Activated CD8-positive, alpha-beta T cell treated with anti-CD3 and anti-CD28 coated beads for 36 hours (primary cell): ENCODE results near the gene ZNF334. TPM values are rescaled to one million over a fixed set of nuclear protein-coding genes. Genes with fewer than 3 reads are reported as not detected.

Source experiments
- ATAC-seq: fragments of 200-7000 bp; cut with Tn5 transposase; one replicate; pipeline ENCODE4 v1.10.0; 2021; ENCODE audit warnings: mild to moderate bottlenecking, moderate library complexity
- CTCF ChIA-PET: fragments of 350-600 bp; sonication (Branson Sonifier 250); formaldehyde crosslinking; loops from one replicate; lab custom pipeline; 2021; ENCODE audit warnings: antibody characterized with exemption; lab: Charles Lee
- POLR2A ChIA-PET: fragments of 350-600 bp; sonication (Branson Sonifier 250); formaldehyde crosslinking; loops from one replicate; lab custom pipeline; 2021; ENCODE audit warnings: antibody characterized with exemption; lab: Charles Lee
- DNase-seq: peaks from one replicate; pipeline ENCODE4 v3.0.0-alpha.2; 2020
- H3K27ac Mint-ChIP-seq: one replicate; pipeline ENCODE4 v1.8.0; 2021; ENCODE audit warnings: mild to moderate bottlenecking, mixed read lengths
- H3K27me3 Mint-ChIP-seq: one replicate; pipeline ENCODE4 v1.8.0; 2021; ENCODE audit warnings: mixed read lengths
- H3K36me3 Mint-ChIP-seq: one replicate; pipeline ENCODE4 v1.8.0; 2021; ENCODE audit warnings: low read depth, mixed read lengths
- H3K4me1 Mint-ChIP-seq: one replicate; pipeline ENCODE4 v1.8.0; 2021; ENCODE audit warnings: low read depth, mixed read lengths
- H3K4me3 Mint-ChIP-seq: one replicate; pipeline ENCODE4 v1.8.0; 2021; ENCODE audit warnings: mild to moderate bottlenecking, moderate library complexity, mixed read lengths
- H3K9me3 Mint-ChIP-seq: one replicate; pipeline ENCODE4 v1.8.0; 2021; ENCODE audit warnings: mixed read lengths
- CTCF ChIP-seq: fragments of 200-600 bp; IDR thresholded peaks from one replicate; pipeline ENCODE4 v1.8.0; 2022; ENCODE audit warnings: antibody characterized with exemption, mild to moderate bottlenecking
- intact Hi-C: fragments of 100-400 bp; cut with micrococcal nuclease; formaldehyde crosslinking; loops from one replicate; pipeline ENCODE4 v1.10.0; 2022
- total RNA-seq, 2 experiments: library from RNA; stranded (reverse); gene quantifications; one replicate each; pipeline ENCODE4 v1.2.3, GENCODE V29; 2021

Gene ZNF334
- total RNA-seq, 2 experiments from 2014 or later, result 4.2 to 4.4 TPM

DNA sequence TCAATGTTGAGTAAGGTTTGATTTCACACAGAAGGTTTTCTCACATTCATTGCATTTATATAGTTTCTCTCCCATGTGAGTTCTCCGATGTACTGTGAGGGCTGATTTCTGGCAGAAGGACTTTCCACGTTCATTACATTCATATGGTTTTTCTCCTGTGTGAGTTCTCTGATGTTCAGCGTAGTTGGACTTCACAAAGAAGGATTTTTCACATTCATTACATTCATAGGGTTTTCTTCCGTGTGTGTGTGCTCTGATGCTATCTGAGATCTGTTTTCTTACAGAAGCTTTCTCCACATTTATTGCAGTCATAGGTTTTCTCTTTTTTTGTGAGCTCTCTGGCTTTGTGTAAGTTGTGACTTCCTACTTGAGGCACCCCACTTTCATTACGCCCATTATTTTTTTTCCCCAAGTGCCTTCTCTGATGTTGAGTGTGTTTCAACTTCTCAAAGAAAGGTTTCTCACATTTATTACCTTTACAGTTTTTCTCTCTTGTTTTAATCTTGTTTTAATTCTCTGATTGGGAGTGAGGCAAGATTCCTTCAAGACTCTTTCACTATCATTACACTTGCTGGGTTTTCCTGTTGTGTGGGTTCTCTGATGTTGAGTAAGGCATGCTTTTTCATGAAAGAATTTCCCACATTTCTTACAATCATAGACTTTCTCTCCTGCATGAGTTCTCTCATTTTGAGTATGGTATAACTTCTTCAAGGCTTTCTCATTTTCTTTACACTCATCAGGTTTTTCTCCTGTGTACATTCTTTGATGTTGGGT, 56.9 kb downstream of the ZNF334 start:
- H3K36me3 Mint-ChIP-seq, result peaks cover 7% of the 10 kb centered on the region
- no peaks in the 10 kb centered on the region for H3K4me1 Mint-ChIP-seq
- H3K27ac Mint-ChIP-seq, result no peak overlapping the region
- no peak for DNase-seq
- no peak for ATAC-seq
- peaks cover 27% of the 10 kb centered on the region for H3K27me3 Mint-ChIP-seq
- intact Hi-C loops, result no loop called here
- peaks cover 18% of the 10 kb centered on the region for H3K9me3 Mint-ChIP-seq
- CTCF ChIA-PET, result no interaction called here
- POLR2A ChIA-PET, result no interaction called here
- TF ChIP-seq CTCF, result no peak
- H3K4me3 Mint-ChIP-seq, result no peak overlapping the region

DNA sequence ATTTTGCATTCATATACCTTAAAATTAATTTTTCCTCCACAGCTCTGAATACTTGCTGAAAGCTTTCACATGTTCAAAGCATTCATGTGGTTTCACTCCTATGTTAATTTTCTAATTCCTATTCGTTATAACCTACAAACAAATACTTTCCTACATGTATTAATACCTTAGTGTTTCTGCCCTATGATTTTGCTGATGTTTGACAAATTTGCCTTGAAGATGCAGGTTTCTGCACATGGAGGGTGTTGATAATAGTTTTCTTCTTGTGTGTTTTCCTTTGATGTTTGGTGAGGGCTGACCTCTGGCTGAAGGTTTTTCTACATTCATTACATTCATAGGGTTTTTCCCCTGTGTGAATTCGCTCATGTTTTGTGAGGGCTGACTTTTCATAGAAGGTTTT, 57.6 kb downstream of the ZNF334 start:
- Mint-ChIP-seq H3K36me3 (peaks cover 7% of the 10 kb centered on the region), H3K27me3 (peaks cover 31% of the 10 kb centered on the region), H3K4me3 (no peak overlapping the region), H3K27ac (no peak overlapping the region), H3K4me1 (no peaks in the 10 kb centered on the region), H3K9me3 (peaks cover 18% of the 10 kb centered on the region)
- ATAC-seq (no peak), DNase-seq (no peak)
- ChIA-PET CTCF (no interaction called here), POLR2A (no interaction called here)
- no peak for TF ChIP-seq CTCF
- intact Hi-C loops, result no loop called here

Other genes starting within 250 kb of the ZNF334 start
- gene CDH22, start 205.1 kb downstream of the ZNF334 start, total RNA-seq, result not detected
- gene ELMO2, start 106.9 kb downstream of the ZNF334 start, total RNA-seq, result 10 to 100 TPM; 36.2 to 38.1 TPM
- not detected for gene OCSTAMP, start 37.1 kb upstream of the ZNF334 start, total RNA-seq
- not detected for gene SLC13A3, start 137.9 kb upstream of the ZNF334 start, total RNA-seq
- gene TP53RK, start 175.9 kb upstream of the ZNF334 start, total RNA-seq, result 10 to 100 TPM; 12.2 to 13.6 TPM
- gene SLC2A10, start 196.1 kb upstream of the ZNF334 start, total RNA-seq, result not detected